Measurements from ENCODE around the gene KCNIP4. TPM values are rescaled to one million over a fixed set of nuclear protein-coding genes. Genes with fewer than 3 reads are reported as not detected.

Gene KCNIP4
- polyA plus RNA-seq, 3 donors = 0.09 to 0.25 TPM; not detected in 1

- Histone ChIP-seq H3K4me1 (ENCODE audit: control insufficient read depth in 1 of 2, insufficient read depth in 2 of 2, low read length in 2 of 2) (no peaks in the 10 kb centered on the region), H3K9me3 (replicated peaks in 1 of 2; ENCODE audit: control insufficient read depth in 1 of 2, insufficient read depth in 1 of 2, low read length in 2 of 2) (no peaks in the 10 kb centered on the region), H3K27ac (ENCODE audit: low read depth in 1 of 2, low read length in 2 of 2) (no peak overlapping the region), H2AFZ (ENCODE audit: insufficient read depth, low read depth, low read length, poor library complexity, severe bottlenecking) (no peak overlapping the region), H3K4me3 (replicated peaks in 1 of 3; ENCODE audit: low read depth in 2 of 3, low read length in 3 of 3) (no peak overlapping the region), H3K36me3 (replicated peaks in 1 of 2; ENCODE audit: control insufficient read depth in 1 of 2, insufficient read depth in 2 of 2, low read length in 2 of 2) (no peaks in the 10 kb centered on the region), H3K79me2 (ENCODE audit: insufficient read depth, low read length) (no peaks in the 10 kb centered on the region), H4K20me1 (ENCODE audit: insufficient read depth, low read length) (no peaks in the 10 kb centered on the region), H3K4me2 (replicated peaks; ENCODE audit: extremely low read depth, low read length, poor library complexity, severe bottlenecking) (no peak overlapping the region), H3K9ac (ENCODE audit: insufficient read depth, low read length, poor library complexity, severe bottlenecking) (no peak overlapping the region), H3K27me3 (ENCODE audit: control insufficient read depth in 2 of 2, insufficient read depth in 2 of 2, low read length in 2 of 2) (no peaks in the 10 kb centered on the region)
- intact Hi-C loops (cut with micrococcal nuclease) = no loop called here
- Mint-ChIP-seq H3K27ac (no peak overlapping the region), H3K27me3 (ENCODE audit: low read depth in 3 of 3) (peaks cover 0 to 4% (median 3%) of the 10 kb centered on the region in 3 donors), H3K4me3 (no peak overlapping the region), H3K4me1 (no peaks in the 10 kb centered on the region), H3K36me3 (no peaks in the 10 kb centered on the region), H3K9me3 (peaks cover 0 to 3% (median 0%) of the 10 kb centered on the region in 7 donors)
- TF ChIP-seq CTCF (IDR thresholded peaks at IDR 0.05) = no peak
- DNase-seq = no peak
- WGBS (ENCODE audit: insufficient coverage) = no CpG with 5 or more reads among the region's 6 CpGs
These were observed 226.3 kb downstream of the KCNIP4 start for GRCh38 chr4:21722157-21722839.

GRCh38 chr4:21716531-21716930 lies 232.0 kb downstream of the KCNIP4 start:
- DNase-seq = no peak
- H3K4me1 Mint-ChIP-seq = no peaks in the 10 kb centered on the region
- H3K27me3 ChIP-seq (ENCODE audit: control insufficient read depth in 2 of 2, insufficient read depth in 2 of 2, low read length in 2 of 2) = no peaks in the 10 kb centered on the region
- peaks cover 0 to 2% (median 0%) of the 10 kb centered on the region in 7 donors for H3K9me3 Mint-ChIP-seq
- H4K20me1 ChIP-seq (ENCODE audit: insufficient read depth, low read length) = no peaks in the 10 kb centered on the region
- H3K4me3 Mint-ChIP-seq = no peak overlapping the region
- H3K36me3 ChIP-seq (replicated peaks in 1 of 2; ENCODE audit: control insufficient read depth in 1 of 2, insufficient read depth in 2 of 2, low read length in 2 of 2) = no peaks in the 10 kb centered on the region
- no CpG with 5 or more reads among the region's 6 CpGs for WGBS (ENCODE audit: insufficient coverage)
- no peaks in the 10 kb centered on the region for H3K4me1 ChIP-seq (ENCODE audit: control insufficient read depth in 1 of 2, insufficient read depth in 2 of 2, low read length in 2 of 2)
- H3K27ac Mint-ChIP-seq = no peak overlapping the region
- H2AFZ ChIP-seq (ENCODE audit: insufficient read depth, low read depth, low read length, poor library complexity, severe bottlenecking) = no peak overlapping the region
- peaks cover 0 to 3% (median 0%) of the 10 kb centered on the region in 3 donors for H3K27me3 Mint-ChIP-seq (ENCODE audit: low read depth in 3 of 3)
- no peak overlapping the region for H3K27ac ChIP-seq (ENCODE audit: low read depth in 1 of 2, low read length in 2 of 2)
- no peaks in the 10 kb centered on the region for H3K9me3 ChIP-seq (replicated peaks in 1 of 2; ENCODE audit: control insufficient read depth in 1 of 2, insufficient read depth in 1 of 2, low read length in 2 of 2)
- TF ChIP-seq CTCF (IDR thresholded peaks at IDR 0.05) = no peak
- no peak overlapping the region for H3K4me3 ChIP-seq (replicated peaks in 1 of 3; ENCODE audit: low read depth in 2 of 3, low read length in 3 of 3)
- H3K9ac ChIP-seq (ENCODE audit: insufficient read depth, low read length, poor library complexity, severe bottlenecking) = no peak overlapping the region
- H3K36me3 Mint-ChIP-seq = no peaks in the 10 kb centered on the region
- H3K4me2 ChIP-seq (replicated peaks; ENCODE audit: extremely low read depth, low read length, poor library complexity, severe bottlenecking) = no peak overlapping the region
- H3K79me2 ChIP-seq (ENCODE audit: insufficient read depth, low read length) = no peaks in the 10 kb centered on the region
- intact Hi-C loops (cut with micrococcal nuclease) = no loop called here

All from CD14-positive monocyte (primary cell).